K562 (cell line): Measurements from ENCODE around the gene FRMD4B. TPM values are rescaled to one million over a fixed set of nuclear protein-coding genes. Genes with fewer than 3 reads are reported as not detected.

ENCODE experiments used
- ARID3A ChIP-seq: IDR thresholded peaks from 2 replicates; pipeline ENCODE4 v1.6.1; 2012; ENCODE audit warnings: low read depth, low read length, improper control_type of control experiment, borderline replicate concordance
- ATF7 ChIP-seq: fragments of 450-650 bp; IDR thresholded peaks from 2 replicates; pipeline ENCODE4 v1.7.1; 2014; ENCODE audit warnings: mild to moderate bottlenecking, moderate library complexity
- CCNT2 ChIP-seq: IDR thresholded peaks from 2 replicates; pipeline ENCODE4 v1.6.1; 2011; ENCODE audit warnings: borderline replicate concordance, low read depth, mild to moderate bottlenecking, moderate library complexity, mixed read lengths, low read length; ENCODE audit not compliant: insufficient read length; ENCODE audit errors: extremely low read depth
- CGGBP1 ChIP-seq: fragments of 250-450 bp; sonication (Bioruptor Pico); IDR thresholded peaks from 2 replicates; pipeline ENCODE4 v1.9.0; 2021; ENCODE audit warnings: mild to moderate bottlenecking
- ESRRA ChIP-seq: fragments of 450-650 bp; IDR thresholded peaks from 2 replicates; pipeline ENCODE4 v1.6.1; 2014; ENCODE audit warnings: low read depth, mild to moderate bottlenecking, moderate library complexity, borderline replicate concordance
- GTF2A2 ChIP-seq: IDR thresholded peaks from 2 replicates; pipeline ENCODE4 v1.6.1; 2016; ENCODE audit warnings: mild to moderate bottlenecking, missing genetic modification characterization, missing compliant biosample characterization
- GTF2F1 ChIP-seq: IDR thresholded peaks from 2 replicates; pipeline ENCODE4 v1.6.1; 2011; ENCODE audit warnings: low read depth, low read length, improper control_type of control experiment
- KLF6 ChIP-seq: fragments of 250-450 bp; sonication (Bioruptor Pico); IDR thresholded peaks from 2 replicates; pipeline ENCODE4 v1.4.0; 2020; ENCODE audit warnings: mild to moderate bottlenecking, moderate library complexity, borderline replicate concordance
- MEF2A ChIP-seq: IDR thresholded peaks from 2 replicates; pipeline ENCODE4 v1.6.1; 2011; ENCODE audit warnings: low read depth, mild to moderate bottlenecking, low read length, moderate library complexity; ENCODE audit not compliant: control insufficient read depth
- MYC ChIP-seq, 2 experiments: fragments of 250-450 bp in 1 of 2; sonication (Bioruptor Pico) in 1 of 2; IDR thresholded peaks; 2 replicates each; pipeline versions ENCODE4 v1.5.1 to v1.6.1; 2012 to 2021; ENCODE audit warnings: low read depth in 2 of 2, borderline replicate concordance in 1 of 2, improper control_type of control experiment in 1 of 2, low read length in 1 of 2, mild to moderate bottlenecking in 1 of 2, moderate library complexity in 1 of 2
- NCOA1 ChIP-seq: fragments of 450-650 bp; IDR thresholded peaks from 2 replicates; pipeline ENCODE4 v1.6.1; 2016; ENCODE audit warnings: low read depth
- NFE2 ChIP-seq: IDR thresholded peaks from 2 replicates; pipeline ENCODE4 v1.6.1; 2014; ENCODE audit warnings: antibody characterized with exemption, low read depth
- PATZ1 ChIP-seq: fragments of 250-450 bp; sonication (Bioruptor Pico); IDR thresholded peaks from 2 replicates; pipeline ENCODE4 v1.5.0; 2020; ENCODE audit warnings: mild to moderate bottlenecking, borderline replicate concordance
- USF1 ChIP-seq: sonication (generic); formaldehyde crosslinking; IDR thresholded peaks from 2 replicates; pipeline ENCODE4 v1.9.0; 2022; ENCODE audit warnings: mild to moderate bottlenecking, missing genetic modification reagents
- ZBTB1 ChIP-seq: sonication (generic); formaldehyde crosslinking; IDR thresholded peaks from 2 replicates; pipeline ENCODE4 v1.8.1; 2023; ENCODE audit warnings: missing genetic modification reagents, low read depth, mild to moderate bottlenecking, borderline replicate concordance
- ZBTB11 ChIP-seq, 3 experiments: fragments of 200-800 bp in 1 of 3; fragments of 250-450 bp in 1 of 3; fragments of 450-650 bp in 1 of 3; sonication (Bioruptor Pico) in 1 of 3; sonication (Bioruptor generic) in 1 of 3; formaldehyde crosslinking in 1 of 3; IDR thresholded peaks; 2 replicates each; pipeline versions ENCODE4 v1.6.1 to v1.8.0; 2016 to 2022; ENCODE audit warnings: mild to moderate bottlenecking in 2 of 3, missing genetic modification characterization in 2 of 3, missing compliant biosample characterization in 1 of 3, moderate library complexity in 1 of 3
- ZEB2 ChIP-seq: fragments of 450-650 bp; IDR thresholded peaks from 2 replicates; pipeline ENCODE4 v1.6.1; 2016
- ZNF274 ChIP-seq: IDR thresholded peaks from 2 replicates; pipeline ENCODE4 v1.6.1; 2011; ENCODE audit warnings: low read depth, mild to moderate bottlenecking, low read length, moderate library complexity, borderline replicate concordance
- ZNF384 ChIP-seq: IDR thresholded peaks from 2 replicates; pipeline ENCODE4 v1.6.1; 2012; ENCODE audit warnings: low read depth, low read length, improper control_type of control experiment
- ZNF766 ChIP-seq: fragments of 200-800 bp; sonication (Bioruptor generic); conservative IDR thresholded peaks from 2 replicates; pipeline ENCODE4 v1.6.1; 2016; ENCODE audit warnings: missing genetic modification characterization, missing compliant biosample characterization
- polyA plus RNA-seq, 8 experiments: library from polyadenylated mRNA; depleted of rRNA in 4 of 8; stranded (reverse) in 5 of 8; unstranded in 3 of 8; fragments of >200 nt; fragmentation: Nextera tagmentation in 2 of 8; fragmentation: Illumina TruSeq in 1 of 8; extraction: Ambion mirVana in 2 of 8; extraction: Trizol in 1 of 8; gene quantifications; 2 replicates each; pipeline versions ENCODE4 v1.2.1 to v1.2.3, GENCODE V29; 2011 to 2014; ENCODE audit warnings: inconsistent platforms in 1 of 8, missing spikeins in 1 of 8
- total RNA-seq, 7 experiments: library from RNA; depleted of rRNA in 6 of 7; stranded (reverse); fragments of >200 nt in 6 of 7; fragmentation: Illumina TruSeq in 2 of 7; extraction: Trizol in 2 of 7; gene quantifications; 2 replicates each; pipeline versions ENCODE4 v1.2.1 to v1.2.3, GENCODE V29; 2011 to 2021; ENCODE audit warnings: low replicate concordance in 1 of 7

Gene FRMD4B
- total and polyA plus RNA-seq, 9 of the 15 experiments (the other 6 are each of a cell fraction or from before 2014, with no cell fraction given): 0.03 to 0.09 (median 0.04) TPM; not detected in 3

- TF ChIP-seq ATF7 (peak; percentile 85), ARID3A (no peak), ZNF384 (no peak), NCOA1 (no peak), ZEB2 (no peak), KLF6 (CRISPR knock-in tag) (peak; percentile 8; the same call in 1 of the 2 replicates), ZBTB11 (CRISPR knock-in tag; IDR thresholded peaks at IDR 0.05) (no peak), ZNF274 (no peak), GTF2A2 (no peak), NFE2 (peak; percentile 95), CGGBP1 (CRISPR knock-in tag) (no peak), MYC (IDR thresholded peaks at IDR 0.05; ENCODE audit: low read depth, low read length) (peak; percentile 54; the same call in 1 of the 2 replicates), MYC (CRISPR knock-in tag; IDR thresholded peaks at IDR 0.05; ENCODE audit: borderline replicate concordance, low read depth) (no peak), ESRRA (peak; percentile 47; the same call in 1 of the 2 replicates), GTF2F1 (no peak), ZNF766 (CRISPR knock-in tag) (peak; percentile 53), ZBTB1 (CRISPR knock-in tag) (no peak), CCNT2 (no peak), PATZ1 (CRISPR knock-in tag) (no peak), USF1 (no peak), MEF2A (no peak)
These were observed 242.3 kb downstream of the FRMD4B start (continued) for GRCh38 chr3:69143612-69144011.
